Transverse colon (tissue), 4 donors: ENCODE measurements around the gene TAS1R2. TPM values are rescaled to one million over a fixed set of nuclear protein-coding genes. Genes with fewer than 3 reads are reported as not detected.

Experiments used
- DNase-seq: peaks from one replicate; pipeline ENCODE4 v3.0.0-alpha.2; 2019
- H3K27ac ChIP-seq, 4 donors: fragments of 200-600 bp; sonication (generic); 2 replicates each; pipeline ENCODE4 v1.5.1; 2016 to 2018; ENCODE audit warnings: inconsistent platforms in 4 of 4
- H3K27me3 ChIP-seq: fragments of 200-600 bp; sonication (generic); 2 replicates; pipeline ENCODE4 v1.5.1; 2017; ENCODE audit warnings: inconsistent platforms
- H3K36me3 ChIP-seq, 4 donors: fragments of 200-600 bp; sonication (generic); 2 replicates each; pipeline ENCODE4 v1.5.1; 2017 to 2019; ENCODE audit warnings: inconsistent platforms in 4 of 4
- H3K4me1 ChIP-seq, 4 donors: fragments of 200-600 bp; sonication (generic); 2 replicates each; pipeline ENCODE4 v1.5.1; 2017 to 2020; ENCODE audit warnings: inconsistent platforms in 4 of 4
- H3K4me3 ChIP-seq, 4 donors: fragments of 200-600 bp; sonication (generic); 1 replicate in 1 of 4; 2 replicates in 3 of 4; pipeline versions ENCODE4 v1.5.1 to v1.6.1; 2017 to 2019; ENCODE audit warnings: inconsistent platforms in 4 of 4
- H3K9me3 ChIP-seq, 2 donors: fragments of 200-600 bp; sonication (generic); 2 replicates each; pipeline ENCODE4 v1.5.1; 2017 to 2019; ENCODE audit warnings: inconsistent platforms in 2 of 2
- EP300 ChIP-seq: sonication (generic); formaldehyde crosslinking; IDR thresholded peaks from one replicate; pipeline ENCODE4 v1.6.1; 2017; ENCODE audit warnings: antibody characterized with exemption, low read depth
- POLR2A ChIP-seq: fragments of 450-650 bp; IDR thresholded peaks from one replicate; pipeline ENCODE4 v1.6.1; 2016; ENCODE audit warnings: antibody characterized with exemption, mild to moderate bottlenecking, moderate library complexity
- POLR2AphosphoS5 ChIP-seq, 3 donors: sonication (generic); formaldehyde crosslinking; IDR thresholded peaks; one replicate each; pipeline ENCODE4 v1.6.1; 2016; ENCODE audit warnings: antibody characterized with exemption in 3 of 3
- WGBS, 2 donors: methylation state at CpG; one replicate each; pipeline ENCODE4 v1.1.5; 2018; ENCODE audit warnings: low coverage in 1 of 2; 5-methylcytosine and 5-hydroxymethylcytosine counted together
- in situ Hi-C, 4 donors: fragments of 200-750 bp; cut with MboI; loops; one replicate each; pipeline versions ENCODE4 v1.15.0 to v1.15.1; 2017; ENCODE audit warnings: low sequenced_read_pairs in 3 of 4, low pct_ligation_motif_present in 1 of 4, low pct_unique_long_range_greater_than_20kb in 1 of 4
- intact Hi-C: fragments of 100-400 bp; cut with DNase I; formaldehyde crosslinking; loops from one replicate; pipeline ENCODE4 v1.15.1; 2023; ENCODE audit warnings: low total_unique reads
- total RNA-seq, 4 donors: library from RNA; depleted of rRNA; stranded (reverse); fragments of >200 nt; gene quantifications; one replicate each; pipeline ENCODE4 v1.1.0, GENCODE V29; 2016
- TF ChIP-seq, protein P1 (sequence below), 5 experiments: fragments of 200-600 bp in 3 of 5; fragments of 450-650 bp in 2 of 5; sonication (generic) in 3 of 5; IDR thresholded peaks; 1 replicate in 2 of 5; 2 replicates in 3 of 5; pipeline ENCODE4 v1.5.1; 2016 to 2017; ENCODE audit warnings: antibody characterized with exemption in 5 of 5, inconsistent platforms in 3 of 5, mild to moderate bottlenecking in 2 of 5, moderate library complexity in 1 of 5

Gene TAS1R2
- total RNA-seq, 4 donors from 2014 or later, result not detected

DNA sequence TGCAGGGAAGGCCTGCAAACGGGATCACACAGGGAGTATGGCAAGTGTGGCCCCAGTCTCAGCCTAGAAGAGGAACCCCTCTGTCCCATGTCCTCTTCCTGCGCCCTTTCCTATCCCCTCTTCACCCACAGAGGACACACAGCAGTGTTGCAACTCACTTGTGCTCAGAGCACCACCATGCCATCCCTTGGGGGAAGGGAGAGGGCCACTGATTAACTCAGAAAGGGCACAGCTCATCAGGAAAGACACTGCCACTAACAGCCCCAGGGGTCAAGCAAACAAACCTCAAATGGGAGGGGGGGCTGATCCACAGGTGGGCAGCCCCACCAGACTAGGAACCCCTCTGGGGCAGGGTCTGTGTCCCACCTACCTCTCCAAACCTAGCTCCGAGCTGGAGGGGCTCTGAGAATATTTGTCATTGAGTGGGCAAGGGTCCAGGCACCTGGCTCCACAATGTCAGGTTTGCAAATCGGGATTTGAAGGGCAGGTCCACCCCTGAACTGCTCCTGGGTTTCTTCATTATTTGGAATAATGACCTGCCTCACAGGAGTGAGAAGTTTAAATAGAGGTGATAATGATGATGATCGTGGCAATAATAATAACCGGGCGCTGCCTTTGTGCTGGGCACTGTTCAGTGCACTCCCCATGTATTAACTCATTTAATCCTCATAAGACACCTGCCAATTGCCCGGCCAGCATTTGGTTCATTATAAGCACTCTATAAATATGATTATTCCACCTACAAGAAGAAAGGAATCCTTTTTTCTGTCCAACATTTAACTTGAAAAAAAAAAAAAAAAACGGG lies 41.9 kb upstream of the TAS1R2 start:
- H3K27me3 ChIP-seq, result no peaks in the 10 kb centered on the region
- TF ChIP-seq, protein P1, sequence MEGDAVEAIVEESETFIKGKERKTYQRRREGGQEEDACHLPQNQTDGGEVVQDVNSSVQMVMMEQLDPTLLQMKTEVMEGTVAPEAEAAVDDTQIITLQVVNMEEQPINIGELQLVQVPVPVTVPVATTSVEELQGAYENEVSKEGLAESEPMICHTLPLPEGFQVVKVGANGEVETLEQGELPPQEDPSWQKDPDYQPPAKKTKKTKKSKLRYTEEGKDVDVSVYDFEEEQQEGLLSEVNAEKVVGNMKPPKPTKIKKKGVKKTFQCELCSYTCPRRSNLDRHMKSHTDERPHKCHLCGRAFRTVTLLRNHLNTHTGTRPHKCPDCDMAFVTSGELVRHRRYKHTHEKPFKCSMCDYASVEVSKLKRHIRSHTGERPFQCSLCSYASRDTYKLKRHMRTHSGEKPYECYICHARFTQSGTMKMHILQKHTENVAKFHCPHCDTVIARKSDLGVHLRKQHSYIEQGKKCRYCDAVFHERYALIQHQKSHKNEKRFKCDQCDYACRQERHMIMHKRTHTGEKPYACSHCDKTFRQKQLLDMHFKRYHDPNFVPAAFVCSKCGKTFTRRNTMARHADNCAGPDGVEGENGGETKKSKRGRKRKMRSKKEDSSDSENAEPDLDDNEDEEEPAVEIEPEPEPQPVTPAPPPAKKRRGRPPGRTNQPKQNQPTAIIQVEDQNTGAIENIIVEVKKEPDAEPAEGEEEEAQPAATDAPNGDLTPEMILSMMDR (IDR thresholded peaks at IDR 0.05), result no peak
- TF ChIP-seq POLR2A (no peak), EP300 (no peak), POLR2AphosphoS5 (IDR thresholded peaks at IDR 0.05) (no peak)
- WGBS, 2 donors, result 20 to 51% methylated on average over 1 to 9 of the region's 9 CpGs
- H3K27ac ChIP-seq, result peak overlapping the region in 1 of 4 donors; percentile 92
- no peaks in the 10 kb centered on the region for H3K9me3 ChIP-seq
- H3K4me1 ChIP-seq, result peaks cover 6 to 19% (median 14%) of the 10 kb centered on the region in 4 donors
- intact Hi-C loops (no loop called here), in situ Hi-C loops (loop anchor here (10.0 to 25.0 kb wide), 2 partner anchors 193 to 336 kb away; no protein-coding TSS in a partner anchor)
- H3K36me3 ChIP-seq, result no peaks in the 10 kb centered on the region
- no peak for DNase-seq
- peak overlapping the region in 3 of 4 donors; percentile 63 to 86 (median 68) for H3K4me3 ChIP-seq

DNA sequence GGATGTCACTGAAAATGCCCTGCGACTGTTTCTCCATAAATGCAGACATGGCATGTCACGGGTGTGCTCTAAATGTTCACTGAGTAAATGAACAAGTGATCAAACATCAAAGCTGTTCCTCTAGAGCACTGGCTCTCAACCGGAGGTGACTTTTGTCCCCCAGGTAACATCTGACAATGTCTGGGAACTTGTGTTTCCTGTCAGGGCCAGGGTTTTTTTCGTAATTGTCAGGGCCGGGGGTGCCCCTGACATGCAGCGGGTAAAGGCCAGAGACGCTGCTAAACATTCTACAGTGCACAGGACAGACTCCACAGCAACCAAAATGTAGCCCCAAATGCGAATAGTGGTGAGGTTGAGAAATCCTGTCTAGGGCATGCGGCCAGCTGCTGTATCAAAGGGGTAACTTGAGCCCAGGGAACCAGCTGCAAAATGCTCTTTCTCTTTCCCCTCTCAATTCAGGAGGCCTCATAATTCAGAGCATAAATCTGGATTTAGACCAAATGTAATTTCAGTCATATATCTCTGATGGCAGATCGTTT lies 40.9 kb upstream of the TAS1R2 start:
- no peaks in the 10 kb centered on the region for H3K9me3 ChIP-seq
- intact Hi-C loops (no loop called here), in situ Hi-C loops (loop anchor here (10.0 to 25.0 kb wide), 2 partner anchors 194 to 337 kb away; no protein-coding TSS in a partner anchor)
- H3K4me1 ChIP-seq, result peaks cover 6 to 19% (median 14%) of the 10 kb centered on the region in 4 donors
- no peak overlapping the region for H3K4me3 ChIP-seq
- WGBS, 2 donors, result 57 to 80% methylated on average over 5 to 10 of the region's 10 CpGs
- no peaks in the 10 kb centered on the region for H3K27me3 ChIP-seq
- no peak overlapping the region for H3K27ac ChIP-seq
- H3K36me3 ChIP-seq, result no peaks in the 10 kb centered on the region
- DNase-seq, result no peak
- TF ChIP-seq POLR2A, result no peak
- TF ChIP-seq POLR2AphosphoS5 (IDR thresholded peaks at IDR 0.05), result no peak
- TF ChIP-seq EP300, result no peak
- TF ChIP-seq, protein P1 (IDR thresholded peaks at IDR 0.05), result no peak

DNA sequence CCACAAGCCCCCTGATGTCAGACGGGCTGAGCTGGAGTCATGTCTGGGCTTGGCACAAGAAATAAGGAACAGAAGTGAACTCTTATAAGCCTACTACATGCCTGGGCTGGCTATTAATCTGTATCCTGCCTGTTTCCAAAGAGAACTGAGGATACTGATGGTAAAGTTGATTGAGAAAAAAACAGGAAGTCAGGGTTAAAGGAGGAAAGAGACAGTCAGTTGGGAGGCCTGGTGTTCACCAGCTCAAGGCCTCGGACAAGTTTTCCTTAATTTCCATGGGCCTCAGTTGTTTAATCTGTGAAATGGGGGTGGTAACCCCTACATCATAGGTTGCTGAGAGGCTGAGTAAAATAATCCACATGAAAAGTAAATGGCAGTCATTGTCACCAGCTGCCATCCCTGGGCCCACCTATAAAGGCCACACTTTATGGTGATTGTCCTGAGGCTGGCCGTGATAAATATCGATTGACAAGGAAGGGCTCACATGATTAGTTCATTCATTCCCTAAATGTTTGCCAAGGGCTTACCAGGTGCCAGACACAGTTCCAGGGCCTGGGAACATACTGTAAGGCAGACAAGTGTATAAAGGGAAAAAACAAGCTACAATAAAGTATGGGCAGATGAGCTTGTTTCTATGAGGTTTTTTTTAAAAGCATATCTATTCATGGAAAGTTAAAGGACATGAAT lies 40.0 kb upstream of the TAS1R2 start:
- DNase-seq, result no peak
- TF ChIP-seq POLR2A (no peak), EP300 (no peak), POLR2AphosphoS5 (IDR thresholded peaks at IDR 0.05) (no peak)
- TF ChIP-seq, protein P1 (IDR thresholded peaks at IDR 0.05), result no peak
- WGBS, 2 donors, result 78 to 81% methylated on average over 3 to 4 of the region's 4 CpGs
- no peaks in the 10 kb centered on the region for H3K36me3 ChIP-seq
- in situ Hi-C loops (loop anchor here (10.0 to 25.0 kb wide), 2 partner anchors 195 to 338 kb away; no protein-coding TSS in a partner anchor), intact Hi-C loops (no loop called here)
- no peak overlapping the region for H3K4me3 ChIP-seq
- peaks cover 6 to 19% (median 14%) of the 10 kb centered on the region in 4 donors for H3K4me1 ChIP-seq
- no peak overlapping the region for H3K27ac ChIP-seq
- H3K9me3 ChIP-seq, result no peaks in the 10 kb centered on the region
- no peaks in the 10 kb centered on the region for H3K27me3 ChIP-seq

DNA sequence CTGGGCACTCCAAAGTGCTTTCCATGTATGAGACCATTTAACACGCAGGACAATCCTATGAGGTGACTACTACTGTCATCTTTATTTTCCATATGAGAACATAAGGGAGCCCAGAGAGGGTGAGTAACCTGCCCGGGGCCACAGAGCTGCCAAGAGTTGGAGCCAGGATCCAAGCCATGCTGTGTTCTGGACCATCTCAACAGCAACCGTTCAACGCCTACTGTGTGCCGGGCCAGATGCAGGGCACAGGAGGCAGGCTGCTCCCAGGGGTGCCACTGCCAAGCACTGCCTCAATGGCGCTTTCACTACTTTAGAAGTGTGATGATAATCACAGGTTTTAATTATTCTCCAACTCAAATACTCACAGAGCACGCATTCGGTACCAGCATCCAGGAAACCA lies 39.1 kb upstream of the TAS1R2 start:
- Histone ChIP-seq H3K36me3 (no peaks in the 10 kb centered on the region), H3K27me3 (no peaks in the 10 kb centered on the region)
- intact Hi-C loops, result no loop called here

More for the DNA sequence above, 39.1 kb upstream of the TAS1R2 start:
- no peak overlapping the region for H3K27ac ChIP-seq
- H3K4me1 ChIP-seq, result peaks cover 5 to 17% (median 13%) of the 10 kb centered on the region in 4 donors
- TF ChIP-seq EP300 (no peak), POLR2A (no peak), POLR2AphosphoS5 (IDR thresholded peaks at IDR 0.05) (no peak)
- TF ChIP-seq, protein P1 (IDR thresholded peaks at IDR 0.05), result no peak
- WGBS, 2 donors, result 94% methylated on average over 8 of the region's 8 CpGs; no CpG with 5 or more reads in 1 of the 2 donors
- in situ Hi-C loops, result no loop called here
- DNase-seq, result no peak
- no peaks in the 10 kb centered on the region for H3K9me3 ChIP-seq
- no peak overlapping the region for H3K4me3 ChIP-seq
